OCI-M2 (cell line): ENCODE data around the gene SEPTIN10.
"Not testable (repeated sequence)": the region's sequence is repeated elsewhere in the genome, so short reads cannot be mapped to it uniquely, and the experiment has no call there.

Experiments
- DNase-seq: peaks from one replicate; lab custom pipeline; 2025; ENCODE audit not compliant: unreplicated experiment; lab: John Stamatoyannopoulos, UW

SEPTIN10 gene

DNA sequence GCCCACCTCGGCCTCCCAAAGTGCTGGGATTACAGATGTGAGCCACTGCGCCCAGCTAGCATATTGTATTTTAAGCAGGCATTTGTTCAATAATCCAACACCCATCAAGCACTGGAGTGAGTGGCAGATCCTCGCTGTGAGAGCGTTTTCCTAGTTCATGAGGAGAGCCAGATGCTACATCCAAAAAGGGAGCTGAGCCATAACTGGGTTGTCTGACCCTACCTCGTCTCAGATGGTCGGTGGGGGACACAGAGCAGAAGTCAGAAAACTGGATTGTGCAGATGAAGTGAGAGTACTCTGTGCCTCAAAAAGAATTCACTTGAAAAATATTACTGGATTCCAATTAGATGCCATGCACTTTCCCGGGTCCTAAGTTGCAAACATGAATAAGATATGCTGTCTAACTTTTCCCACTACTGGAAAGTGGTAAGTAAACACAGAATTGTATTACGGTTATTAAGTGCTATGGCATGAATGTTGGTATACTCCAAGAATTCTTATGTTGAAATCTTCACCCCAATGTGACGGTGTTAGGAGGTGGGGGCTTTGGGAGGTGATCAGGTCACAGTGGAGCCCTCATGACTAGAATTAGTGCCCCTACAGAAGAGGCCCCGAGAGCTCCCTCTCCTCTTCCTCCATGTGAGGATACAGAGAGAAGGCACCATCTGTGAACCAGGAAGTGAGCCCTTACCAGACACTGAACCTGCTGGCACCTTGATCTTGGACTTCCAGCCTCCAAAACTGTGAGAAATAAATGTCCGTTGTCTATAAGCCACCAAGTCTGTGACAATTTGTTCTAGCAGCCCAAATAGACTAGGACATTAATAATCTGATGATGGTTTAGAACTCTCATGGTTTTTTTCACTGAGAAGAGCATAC, 21.9 kb upstream of the SEPTIN10 start:
- DNase-seq = no peak

DNA sequence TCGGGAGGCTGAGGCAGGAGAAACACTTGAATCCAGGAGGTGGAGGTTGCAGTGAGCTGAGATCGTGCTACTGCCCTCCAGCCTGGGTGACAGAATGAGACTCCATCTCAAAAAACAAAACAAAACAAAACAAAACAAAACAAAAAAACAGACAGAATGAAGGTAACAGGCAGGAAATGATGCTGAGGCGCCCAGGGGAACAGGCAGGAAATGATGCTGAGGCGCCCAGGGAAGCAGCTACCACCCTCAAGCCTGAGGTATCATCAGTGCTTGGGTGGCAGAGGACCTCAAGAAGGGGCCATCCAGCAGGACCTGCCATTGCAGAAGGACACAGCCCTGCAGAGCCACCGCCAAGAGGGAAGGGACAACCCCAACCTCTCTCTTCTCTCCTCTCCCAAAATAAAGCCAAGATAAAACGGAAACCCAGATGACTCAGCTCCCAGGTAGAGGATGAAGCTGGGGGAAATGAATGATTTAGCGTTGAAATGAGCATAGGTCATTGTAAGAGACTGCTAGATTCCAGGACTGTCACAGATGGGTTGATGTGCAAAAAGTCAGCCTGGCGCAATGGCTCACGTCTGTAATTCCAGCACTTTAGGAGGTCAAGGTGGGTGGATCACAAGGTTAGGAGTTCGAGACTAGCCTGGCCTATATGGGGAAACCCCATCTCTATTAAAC, 19.7 kb upstream of the SEPTIN10 start:
- no peak for DNase-seq

DNA sequence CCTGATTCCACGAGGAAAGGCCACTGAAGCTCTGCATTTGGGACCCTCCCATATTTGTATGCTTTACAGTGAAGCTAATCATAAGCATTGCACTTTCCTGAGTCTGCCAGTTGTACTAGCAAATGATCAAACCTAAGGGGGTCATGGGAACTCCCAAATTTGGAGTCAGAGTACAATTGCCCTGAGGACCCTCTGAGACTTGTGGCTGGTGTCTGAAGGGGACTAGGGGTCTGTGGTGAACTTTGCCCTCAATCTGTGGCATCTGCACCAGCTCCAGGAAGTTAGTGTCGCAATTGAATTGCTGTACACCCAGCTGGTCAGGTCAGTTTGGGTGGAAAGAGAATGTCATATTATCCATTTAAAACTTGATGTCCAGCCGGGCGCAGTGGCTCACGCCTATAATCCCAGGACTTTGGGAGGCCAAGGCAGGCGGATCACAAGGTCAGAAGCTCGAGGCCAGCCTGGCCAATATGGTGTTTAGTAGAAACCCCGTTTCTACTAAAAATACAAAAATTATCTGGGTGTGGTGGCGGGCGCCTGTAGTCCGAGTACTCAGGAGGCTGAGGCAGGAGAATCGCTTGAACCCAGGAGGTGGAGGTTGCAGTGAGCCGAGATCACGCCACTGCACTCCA, 18.5 kb upstream of the SEPTIN10 start:
- DNase-seq = no peak

- no peak for DNase-seq
These were observed 18.0 kb upstream of the SEPTIN10 start for GRCh38 chr2:109631741-109632140.

- no peak for DNase-seq
These were observed 17.0 kb upstream of the SEPTIN10 start for GRCh38 chr2:109630441-109631430.

DNA sequence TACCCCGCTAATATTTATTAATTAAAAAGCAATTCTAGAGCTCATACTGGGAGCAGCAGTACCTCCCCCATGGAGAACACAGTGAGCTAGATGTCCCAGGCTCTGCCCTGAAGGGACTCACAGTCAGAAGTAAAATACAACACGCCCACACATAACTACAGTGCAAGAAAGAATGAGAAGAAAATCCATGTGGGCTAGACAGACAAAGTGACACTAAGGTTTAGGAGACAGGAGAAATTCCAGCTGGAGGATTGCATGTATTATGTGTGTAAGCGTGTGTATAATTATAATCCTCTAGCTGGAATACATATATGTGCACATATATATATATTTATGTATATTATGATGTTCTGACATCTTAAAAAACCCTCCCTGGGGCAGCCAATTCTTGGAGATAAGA, 16.1 kb upstream of the SEPTIN10 start:
- DNase-seq = no peak

DNA sequence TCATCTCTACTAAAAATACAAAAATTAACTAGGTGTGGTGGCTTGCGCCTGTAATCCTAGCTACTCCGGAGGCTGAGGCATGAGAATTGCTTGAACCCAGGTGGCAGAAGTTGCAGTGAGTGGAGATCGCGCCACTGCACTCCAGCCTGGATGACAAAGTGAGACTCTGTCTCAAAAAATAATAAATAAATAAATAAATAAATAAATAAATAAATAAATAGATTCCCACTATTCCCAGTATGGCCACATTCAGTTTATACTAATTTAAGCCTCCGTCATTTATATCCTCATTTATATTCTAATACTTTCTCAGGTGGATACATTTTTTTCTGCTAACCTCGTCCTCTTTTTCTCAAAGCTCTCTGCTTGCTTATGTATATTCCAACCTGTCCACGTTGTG, 14.6 kb upstream of the SEPTIN10 start:
- DNase-seq = not testable (repeated sequence)

DNA sequence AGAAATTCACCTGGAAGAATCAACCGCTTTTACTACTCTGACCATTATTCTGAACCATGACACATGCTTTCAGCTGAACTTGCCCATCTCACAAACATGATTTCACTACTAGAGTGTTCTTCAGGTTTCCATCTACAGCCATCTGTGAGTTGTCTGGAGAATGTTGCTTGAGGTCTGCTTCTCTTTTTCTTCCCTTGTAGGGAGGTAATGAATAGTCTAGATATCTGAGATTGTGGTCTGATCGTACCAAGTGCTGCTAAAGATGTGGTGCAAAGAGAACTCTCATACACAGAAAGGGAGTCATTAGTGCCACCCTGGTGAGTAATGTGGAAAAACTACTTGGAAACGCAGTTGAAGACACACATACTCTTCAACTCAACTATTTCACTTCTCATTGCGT, 10.6 kb upstream of the SEPTIN10 start:
- no peak for DNase-seq

DNA sequence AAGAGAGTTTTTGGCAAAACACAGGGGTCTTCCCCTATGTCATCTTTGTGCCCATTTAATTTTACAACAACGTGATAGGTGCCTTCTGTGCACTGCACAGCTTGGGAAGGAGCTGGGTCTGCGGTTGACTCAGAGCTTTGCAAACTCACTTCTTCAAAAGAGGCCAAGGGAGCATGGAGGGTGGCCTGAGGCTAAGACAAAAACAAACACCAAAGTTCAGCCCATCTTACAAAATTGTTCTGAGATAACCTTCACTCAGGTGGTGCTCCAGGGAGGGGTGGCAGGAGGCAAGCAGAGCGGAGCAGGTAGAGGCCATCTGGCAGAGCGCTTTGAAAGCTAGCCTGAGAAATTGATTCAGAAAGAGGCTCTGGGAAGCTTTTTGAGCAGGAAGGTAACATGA, 10.2 kb upstream of the SEPTIN10 start:
- no peak for DNase-seq

DNA sequence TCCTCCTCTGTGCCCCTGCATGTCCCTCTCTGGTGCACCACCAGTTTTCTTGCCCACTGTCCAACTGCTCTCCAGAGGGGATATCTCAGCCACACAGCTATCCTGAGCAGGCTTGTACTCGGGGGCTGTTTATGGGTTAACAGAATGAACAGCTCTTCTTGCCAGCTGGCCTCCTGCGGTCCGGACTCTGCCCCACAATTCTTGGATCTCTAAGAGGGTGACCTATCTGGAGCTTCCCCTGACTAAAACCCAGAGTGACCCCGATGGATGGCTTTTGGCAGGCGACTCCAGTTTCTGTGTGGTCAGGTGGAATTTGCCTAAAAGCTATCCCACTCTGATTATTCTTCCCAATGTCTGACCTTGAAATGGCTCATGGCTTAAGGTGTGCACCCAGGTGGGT, 9.5 kb upstream of the SEPTIN10 start:
- DNase-seq = no peak

GRCh38 chr2:109619032-109619615, 5.4 kb upstream of the SEPTIN10 start:
- no peak for DNase-seq

- DNase-seq = no peak
These were observed 2.4 kb upstream of the SEPTIN10 start for GRCh38 chr2:109616184-109616583.

GRCh38 chr2:109615637-109616144, 1.9 kb upstream of the SEPTIN10 start:
- no peak for DNase-seq

DNA sequence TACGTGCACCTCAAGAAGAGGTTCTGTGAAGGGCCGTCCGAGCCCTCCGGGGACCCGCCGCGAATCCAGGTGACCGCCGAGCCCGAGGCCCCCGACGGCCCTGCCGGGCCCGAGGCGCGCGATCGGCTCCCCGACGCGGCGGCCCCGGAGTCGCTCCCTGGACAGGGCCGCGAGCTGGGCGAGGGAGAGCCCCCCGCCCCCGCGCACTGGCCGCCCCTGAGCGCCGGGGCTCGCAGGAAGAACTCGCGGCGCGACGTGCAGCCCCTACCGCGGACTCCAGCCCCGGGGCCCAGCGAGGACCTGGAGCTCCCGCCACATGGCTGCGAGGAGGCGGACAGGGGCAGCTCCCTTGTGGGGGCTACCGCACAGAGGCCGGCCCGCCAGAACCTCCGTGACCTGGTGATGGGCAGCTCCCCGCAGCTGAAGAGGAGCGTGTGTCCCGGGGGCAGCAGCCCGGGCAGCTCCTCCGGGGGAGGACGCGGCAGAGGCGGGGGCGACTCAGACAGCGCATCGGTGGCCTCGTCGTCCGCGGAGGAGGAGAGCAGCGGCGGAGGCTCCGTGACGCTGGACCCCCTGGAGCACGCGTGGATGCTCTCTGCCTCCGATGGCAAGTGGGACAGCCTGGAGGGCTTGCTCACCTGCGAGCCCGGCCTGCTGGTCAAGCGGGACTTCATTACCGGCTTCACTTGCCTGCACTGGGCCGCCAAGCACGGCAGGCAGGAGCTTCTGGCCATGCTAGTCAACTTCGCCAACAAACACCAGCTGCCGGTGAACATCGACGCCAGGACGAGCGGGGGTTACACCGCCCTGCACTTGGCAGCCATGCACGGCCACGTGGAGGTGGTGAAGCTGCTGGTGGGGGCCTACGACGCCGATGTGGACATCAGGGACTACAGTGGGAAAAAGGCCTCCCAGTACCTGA, 1.2 kb upstream of the SEPTIN10 start:
- no peak for DNase-seq

- DNase-seq = no peak
These were observed 465 bp downstream of the SEPTIN10 start for GRCh38 chr2:109613081-109613921.

DNA sequence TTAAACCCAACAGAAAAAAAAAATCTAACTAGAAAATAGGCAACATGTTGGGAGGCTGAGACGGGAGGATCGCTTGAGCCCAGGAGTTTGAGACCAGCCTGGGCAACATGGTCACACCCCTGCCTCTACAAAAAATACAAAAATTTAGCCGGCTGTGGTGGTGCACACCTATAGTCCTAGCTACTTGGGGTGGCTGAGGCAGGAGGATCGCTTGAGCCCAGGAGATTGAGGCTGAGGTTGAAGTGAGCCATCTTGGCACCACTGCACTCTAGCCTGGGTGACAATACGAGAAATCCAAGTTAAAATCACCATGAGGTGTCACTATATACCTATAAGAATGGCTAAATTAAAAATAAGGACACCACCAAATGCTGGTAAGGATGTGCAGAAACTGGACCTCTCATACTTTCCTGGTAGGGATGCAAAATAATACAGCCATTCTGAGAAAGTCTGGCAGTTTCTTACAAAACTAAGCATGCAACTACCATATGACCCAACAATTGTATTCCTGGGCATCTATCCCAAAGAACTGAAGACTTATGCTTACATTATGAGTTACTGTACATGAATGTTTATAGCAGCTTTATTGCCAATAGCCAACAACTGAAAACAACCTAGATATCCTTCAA, 2.2 kb downstream of the SEPTIN10 start:
- DNase-seq = no peak

DNA sequence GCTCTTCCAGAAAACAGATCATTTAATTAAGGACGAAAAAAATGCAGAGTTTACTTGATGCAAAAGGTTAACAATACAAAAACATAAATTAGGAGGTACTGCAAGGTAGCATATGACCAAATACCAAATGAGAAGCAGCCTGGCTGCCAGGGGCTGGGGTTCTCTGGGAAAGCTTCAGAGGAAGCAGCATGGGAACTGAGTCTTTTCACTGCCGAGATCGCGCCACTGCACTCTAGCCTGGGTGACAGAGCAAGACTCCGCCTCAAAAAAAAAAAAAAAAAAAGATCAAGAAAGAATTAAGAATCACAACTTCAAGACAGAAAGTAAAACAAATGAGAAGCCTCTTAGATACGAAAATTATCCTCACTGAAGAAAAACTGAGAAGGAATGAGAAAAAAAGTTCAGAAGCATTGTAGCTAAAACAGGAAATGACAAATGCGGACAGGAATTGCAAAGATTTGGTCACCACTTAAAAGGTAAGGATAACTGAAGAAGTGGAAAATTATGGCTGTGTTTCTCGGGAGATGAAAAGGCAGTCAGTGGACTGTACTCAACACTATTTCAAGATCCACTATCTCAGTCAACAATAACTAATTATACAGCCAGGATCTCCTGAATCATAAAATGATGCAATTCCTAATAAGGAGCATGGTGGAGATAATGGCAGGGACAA, 4.3 kb downstream of the SEPTIN10 start:
- no peak for DNase-seq
